ENCODE measurements around the gene APOM. TPM values are rescaled to one million over a fixed set of nuclear protein-coding genes. Genes with fewer than 3 reads are reported as not detected.

Gene APOM
- total RNA-seq, 1 experiment from 2014 or later = 5.0 TPM

- DNase-seq (ENCODE audit: unreplicated experiment) = no peak
- no peak overlapping the region for H3K4me3 Mint-ChIP-seq (ENCODE audit: unreplicated experiment)
- H3K27ac Mint-ChIP-seq (ENCODE audit: low read depth, unreplicated experiment) = no peak overlapping the region
- H3K27me3 Mint-ChIP-seq (ENCODE audit: insufficient read depth, unreplicated experiment) = no peaks in the 10 kb centered on the region
- H3K4me1 Mint-ChIP-seq (ENCODE audit: insufficient read depth, unreplicated experiment) = peaks cover 12% of the 10 kb centered on the region
- POLR2A ChIA-PET = no interaction called here
- no peaks in the 10 kb centered on the region for H3K9me3 Mint-ChIP-seq (ENCODE audit: unreplicated experiment)
- TF ChIP-seq CTCF (IDR thresholded peaks at IDR 0.05; ENCODE audit: unreplicated experiment) = no peak
- CTCF ChIA-PET = no interaction called here
- intact Hi-C loops (cut with micrococcal nuclease) = no loop called here
- H3K36me3 Mint-ChIP-seq (ENCODE audit: insufficient read depth, unreplicated experiment) = peaks cover 6% of the 10 kb centered on the region
- BruUV-seq (replicated peaks) = no TSS peak
These were observed 52.0 kb downstream of the APOM start for GRCh38 chr6:31707701-31708100.

Small RNA genes lying within 50 kb of the gene (microRNA-seq; reads per million reads assigned to microRNA genes)
- gene MIR4646 = not detected
- gene MIR6832 = not detected

Other genes starting within 250 kb of the APOM start
- 4.3 and 7.6 TPM in 2 replicates for gene MICB, start 157.7 kb upstream of the APOM start, total RNA-seq (2022)
- not detected in 2 replicates for gene MCCD1, start 126.9 kb upstream of the APOM start, total RNA-seq (2022)
- gene DDX39B, start 113.9 kb upstream of the APOM start, total RNA-seq (2022) = 551 and 565 TPM in 2 replicates
- gene ATP6V1G2, start 109.3 kb upstream of the APOM start, total RNA-seq (2022) = 1.2 and 2.4 TPM in 2 replicates
- gene NFKBIL1, start 108.3 kb upstream of the APOM start, total RNA-seq (2022) = 25.2 and 30.3 TPM in 2 replicates
- gene LTA, start 83.6 kb upstream of the APOM start, total RNA-seq (2022) = not detected in 2 replicates
- not detected in 2 replicates for gene TNF, start 80.3 kb upstream of the APOM start, total RNA-seq (2022)
- gene LTB, start 73.5 kb upstream of the APOM start, total RNA-seq (2022) = 0.37 TPM in 1 of 2 replicates, not detected in the other
- gene LST1, start 69.6 kb upstream of the APOM start, total RNA-seq (2022) = not detected in 2 replicates
- gene NCR3, start 62.9 kb upstream of the APOM start, total RNA-seq (2022) = not detected in 2 replicates
- gene AIF1, start 40.7 kb upstream of the APOM start, total RNA-seq (2022) = not detected in 2 replicates
- gene PRRC2A, start 35.2 kb upstream of the APOM start, total RNA-seq (2022) = 247 and 266 TPM in 2 replicates
- 290 and 291 TPM in 2 replicates for gene BAG6, start 3.2 kb upstream of the APOM start, total RNA-seq (2022)
- 15.5 and 16.6 TPM in 2 replicates for gene C6orf47, start 4.9 kb downstream of the APOM start, total RNA-seq (2022)
- gene GPANK1, start 9.1 kb downstream of the APOM start, total RNA-seq (2022) = 13.0 and 13.6 TPM in 2 replicates
- gene CSNK2B, start 10.2 kb downstream of the APOM start, total RNA-seq (2022) = 197 and 209 TPM in 2 replicates
- 14.4 and 16.0 TPM in 2 replicates for gene LY6G5B, start 14.1 kb downstream of the APOM start, total RNA-seq (2022)
- 0.64 and 1.4 TPM in 2 replicates for gene LY6G5C, start 25.2 kb downstream of the APOM start, total RNA-seq (2022)
- gene ABHD16A, start 47.4 kb downstream of the APOM start, total RNA-seq (2022) = 32.1 and 42.7 TPM in 2 replicates
- not detected in 2 replicates for gene LY6G6F, start 51.0 kb downstream of the APOM start, total RNA-seq (2022)
- gene LY6G6D, start 59.5 kb downstream of the APOM start, total RNA-seq (2022) = not detected in 2 replicates
- gene LY6G6C, start 65.9 kb downstream of the APOM start, total RNA-seq (2022) = 0.32 TPM in 1 of 2 replicates, not detected in the other
- not detected in 2 replicates for gene MPIG6B, start 67.5 kb downstream of the APOM start, total RNA-seq (2022)
- gene DDAH2, start 73.4 kb downstream of the APOM start, total RNA-seq (2022) = 8.5 and 13.5 TPM in 2 replicates
- gene CLIC1, start 80.6 kb downstream of the APOM start, total RNA-seq (2022) = 511 and 632 TPM in 2 replicates
- 36.6 and 43.1 TPM in 2 replicates for gene MSH5, start 84.1 kb downstream of the APOM start, total RNA-seq (2022)
- gene SAPCD1, start 106.8 kb downstream of the APOM start, total RNA-seq (2022) = 4.3 and 5.1 TPM in 2 replicates
- 2.0 and 3.1 TPM in 2 replicates for gene VWA7, start 121.4 kb downstream of the APOM start, total RNA-seq (2022)
- 133 and 200 TPM in 2 replicates for gene VARS1, start 139.9 kb downstream of the APOM start, total RNA-seq (2022)
- 36.9 and 47.4 TPM in 2 replicates for gene LSM2, start 151.1 kb downstream of the APOM start, total RNA-seq (2022)
- gene HSPA1L, start 159.4 kb downstream of the APOM start, total RNA-seq (2022) = 0.35 and 0.79 TPM in 2 replicates
- 20.3 and 34.0 TPM in 2 replicates for gene HSPA1A, start 159.6 kb downstream of the APOM start, total RNA-seq (2022)
- gene HSPA1B, start 171.8 kb downstream of the APOM start, total RNA-seq (2022) = 29.8 and 51.6 TPM in 2 replicates
- gene NEU1, start 206.9 kb downstream of the APOM start, total RNA-seq (2022) = 19.7 and 43.8 TPM in 2 replicates
- not detected in 2 replicates for gene SLC44A4, start 223.1 kb downstream of the APOM start, total RNA-seq (2022)
- 20.2 and 21.8 TPM in 2 replicates for gene EHMT2, start 241.8 kb downstream of the APOM start, total RNA-seq (2022)
- 3.6 and 4.0 TPM in 2 replicates for gene ZBTB12, start 246.2 kb downstream of the APOM start, total RNA-seq (2022)